Neuronal stem cell (in vitro differentiated cells): ENCODE data around the gene CCDC57.
A peak's percentile ranks its signal among the peaks of the same experiment; 100 is the strongest.

Source experiments
- DNase-seq: peaks from one replicate; pipeline ENCODE4 v3.0.0-alpha.2; 2013; ENCODE audit warnings: low spot score
- H2AFZ ChIP-seq: one replicate; pipeline ENCODE4 v1.6.1; 2013; ENCODE audit warnings: mild to moderate bottlenecking, low read length, inconsistent platforms
- H2AK5ac ChIP-seq: 2 replicates; pipeline ENCODE4 v1.6.1; 2013; ENCODE audit warnings: low read depth, mild to moderate bottlenecking, inconsistent platforms, low read length, moderate library complexity, mixed read lengths
- H2BK120ac ChIP-seq: 2 replicates; pipeline ENCODE4 v1.6.1; 2013; ENCODE audit warnings: low read depth, mild to moderate bottlenecking, inconsistent platforms, low read length, moderate library complexity, mixed read lengths
- H2BK12ac ChIP-seq: one replicate; pipeline ENCODE4 v1.6.1; 2013; ENCODE audit warnings: low read length, inconsistent platforms
- H2BK15ac ChIP-seq: 2 replicates; pipeline ENCODE4 v1.6.1; 2013; ENCODE audit warnings: mild to moderate bottlenecking, low read length, inconsistent platforms, mixed read lengths
- H2BK5ac ChIP-seq: one replicate; pipeline ENCODE4 v1.6.1; 2013; ENCODE audit warnings: inconsistent platforms, mild to moderate bottlenecking, low read length, moderate library complexity
- H3K14ac ChIP-seq: one replicate; pipeline ENCODE4 v1.6.1; 2013; ENCODE audit warnings: low read length, inconsistent platforms
- H3K18ac ChIP-seq: 2 replicates; pipeline ENCODE4 v1.6.1; 2013; ENCODE audit warnings: low read length, inconsistent platforms
- H3K23ac ChIP-seq: 2 replicates; pipeline ENCODE4 v1.6.1; 2013; ENCODE audit warnings: low read depth, mild to moderate bottlenecking, mixed read lengths, low read length, inconsistent platforms; ENCODE audit not compliant: poor library complexity
- H3K27ac ChIP-seq: replicated peaks from 3 replicates; pipeline ENCODE4 v1.5.1; 2013; ENCODE audit warnings: low read length, inconsistent platforms
- H3K27me3 ChIP-seq, 3 experiments: 2 replicates each; pipeline ENCODE4 v1.6.1; 2013; ENCODE audit warnings: low read length in 3 of 3, mild to moderate bottlenecking in 2 of 3, inconsistent platforms in 1 of 3, low read depth in 1 of 3, mixed read lengths in 1 of 3, moderate library complexity in 1 of 3; ENCODE audit not compliant: control insufficient read depth in 3 of 3, insufficient read depth in 3 of 3
- H3K36me3 ChIP-seq, 2 donors: replicated peaks in 1 of 2; 2 replicates each; pipeline ENCODE4 v1.6.1; 2013; ENCODE audit warnings: low read length in 2 of 2; ENCODE audit not compliant: control insufficient read depth in 2 of 2, insufficient read depth in 2 of 2
- H3K4ac ChIP-seq: 2 replicates; pipeline ENCODE4 v1.6.1; 2013; ENCODE audit warnings: inconsistent platforms, mild to moderate bottlenecking, low read length, moderate library complexity
- H3K4me1 ChIP-seq, 2 donors: 1 replicate in 1 of 2; 2 replicates in 1 of 2; pipeline ENCODE4 v1.6.1; 2013; ENCODE audit warnings: low read length in 2 of 2, low read depth in 1 of 2; ENCODE audit not compliant: control insufficient read depth in 2 of 2, insufficient read depth in 1 of 2
- H3K4me2 ChIP-seq: one replicate; pipeline ENCODE4 v1.6.1; 2013; ENCODE audit warnings: mild to moderate bottlenecking, low read length, inconsistent platforms; ENCODE audit not compliant: insufficient read depth, poor library complexity, severe bottlenecking
- H3K4me3 ChIP-seq, 2 donors: 2 replicates each; pipeline ENCODE4 v1.5.1; 2013; ENCODE audit warnings: low read length in 2 of 2, mild to moderate bottlenecking in 2 of 2, inconsistent platforms in 1 of 2, moderate library complexity in 1 of 2
- H3K79me1 ChIP-seq: one replicate; pipeline ENCODE4 v1.6.1; 2013; ENCODE audit warnings: low read depth, mild to moderate bottlenecking, inconsistent platforms, low read length, moderate library complexity
- H3K9ac ChIP-seq: one replicate; pipeline ENCODE4 v1.6.1; 2013; ENCODE audit warnings: mild to moderate bottlenecking, low read depth, low read length, inconsistent platforms; ENCODE audit not compliant: poor library complexity
- H3K9me3 ChIP-seq, 2 donors: replicated peaks in 1 of 2; 2 replicates each; pipeline versions ENCODE3 to v1.6.1; 2013; ENCODE audit warnings: low read length in 2 of 2, mild to moderate bottlenecking in 2 of 2, inconsistent platforms in 1 of 2, low read depth in 1 of 2, mixed read lengths in 1 of 2, moderate library complexity in 1 of 2; ENCODE audit not compliant: control insufficient read depth in 2 of 2, insufficient read depth in 1 of 2
- H4K8ac ChIP-seq: one replicate; pipeline ENCODE4 v1.6.1; 2013; ENCODE audit warnings: low read depth, mild to moderate bottlenecking, inconsistent platforms, low read length, moderate library complexity
- H4K91ac ChIP-seq: one replicate; pipeline ENCODE4 v1.6.1; 2013; ENCODE audit warnings: low read length, low read depth, mild to moderate bottlenecking, inconsistent platforms; ENCODE audit not compliant: poor library complexity
- WGBS, 2 donors: extraction: QIAGEN DNeasy Blood & Tissue Kit; methylation state at CpG; one replicate each; pipeline ENCODE4 v1.1.7; 2013; ENCODE audit warnings: missing lambda C conversion rate in 2 of 2, mixed read lengths in 1 of 2; ENCODE audit not compliant: insufficient read length in 2 of 2, insufficient replicate concordance in 1 of 2; ENCODE audit errors: extremely low coverage in 2 of 2; 5-methylcytosine and 5-hydroxymethylcytosine counted together

The CCDC57 gene

DNA sequence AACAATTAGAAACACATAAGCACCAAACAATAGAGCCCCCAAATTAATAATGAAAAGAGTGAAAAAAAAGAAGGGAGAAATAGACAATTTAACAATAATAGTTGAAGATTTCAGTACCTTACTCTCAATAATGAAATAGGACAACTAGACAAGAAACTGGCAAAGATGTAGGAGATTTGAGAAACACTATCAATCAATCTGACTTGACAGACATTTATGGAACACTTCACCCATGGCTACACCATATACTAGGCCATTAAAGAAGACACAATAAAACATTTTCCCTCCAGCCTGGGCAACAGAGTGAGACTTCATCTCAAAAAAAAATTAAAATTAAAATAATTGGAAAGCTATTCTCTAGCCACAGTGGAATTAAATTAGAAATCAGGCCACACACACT lies 142.0 kb downstream of the CCDC57 start:
- Histone ChIP-seq H4K8ac (no peak overlapping the region), H3K23ac (no peak overlapping the region), H3K4me3 (no peak overlapping the region), H2BK12ac (no peak overlapping the region), H2AK5ac (no peak overlapping the region), H2BK5ac (no peak overlapping the region), H2AFZ (no peak overlapping the region), H4K91ac (no peak overlapping the region), H3K79me1 (no peaks in the 10 kb centered on the region), H3K36me3 (no peaks in the 10 kb centered on the region), H3K9me3 (no peaks in the 10 kb centered on the region), H3K18ac (no peak overlapping the region), H3K9ac (no peak overlapping the region), H3K4me1 (peaks cover 0 to 3% of the 10 kb centered on the region in 2 donors), H3K27ac (no peak overlapping the region), H3K14ac (no peak overlapping the region), H3K27me3 (no peaks in the 10 kb centered on the region), H2BK120ac (no peak overlapping the region), H3K4me2 (no peak overlapping the region), H2BK15ac (no peak overlapping the region), H3K4ac (no peak overlapping the region)
- DNase-seq: no peak

DNA sequence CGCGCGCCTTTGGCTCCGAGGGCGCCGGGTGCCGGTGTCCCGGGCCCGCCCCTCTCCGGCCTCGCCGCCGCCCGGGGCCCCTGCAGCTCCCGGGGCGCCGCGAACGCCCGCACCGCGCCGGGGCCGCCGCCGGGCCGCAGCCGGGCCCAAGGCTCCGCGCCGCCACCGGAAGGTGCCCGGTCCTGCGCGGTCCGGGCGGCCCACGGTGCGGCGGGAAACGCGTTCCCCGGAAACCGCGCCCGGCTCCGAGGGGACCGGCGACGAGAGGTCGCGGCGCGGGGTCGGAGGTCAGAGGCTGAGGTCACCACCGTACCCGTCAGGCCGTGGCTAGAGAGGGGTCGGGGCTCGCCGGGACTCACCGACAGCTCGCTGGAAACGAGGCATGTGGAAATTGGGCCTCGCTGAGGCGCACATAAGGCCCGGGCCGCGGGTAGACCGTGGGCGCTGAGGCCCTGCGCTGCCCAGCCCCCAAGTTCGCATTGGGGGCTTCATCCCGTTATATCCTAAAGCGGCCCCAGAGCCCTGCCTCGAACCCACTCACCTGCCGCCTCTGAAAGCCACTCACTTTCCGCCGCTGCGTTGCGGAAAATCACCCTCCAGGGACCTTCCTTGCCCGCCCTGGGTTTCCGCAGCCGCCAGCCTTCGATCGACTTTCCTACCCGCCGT lies 146.9 kb downstream of the CCDC57 start, which contains the start of gene DUS1L:
Gene DUS1L (minus strand): TSS at position 167 of the 666 bp plus-strand sequence. CDS start 745 bp downstream, outside the sequence.
- Histone ChIP-seq H2BK15ac (peak within 1 kb of the TSS; percentile 89), H2AK5ac (peak within 1 kb of the TSS; percentile 97), H3K4me1 (peaks cover 7 to 8% of the 10 kb centered on the region in 2 donors), H2BK12ac (peak within 1 kb of the TSS; percentile 10), H2BK120ac (peak within 1 kb of the TSS; percentile 81), H3K14ac (peak within 1 kb of the TSS; percentile 38), H3K27ac (no peak within 1 kb of the TSS), H3K4me3 (peak within 1 kb of the TSS; percentile 64 to 98), H3K23ac (peak within 1 kb of the TSS; percentile 80), H3K79me1 (peaks cover 10% of the 10 kb centered on the region), H4K91ac (no peak within 1 kb of the TSS), H3K9me3 (no peaks in the 10 kb centered on the region), H3K9ac (peak within 1 kb of the TSS; percentile 90), H3K27me3 (no peaks in the 10 kb centered on the region), H3K4me2 (peak within 1 kb of the TSS; percentile 97), H2AFZ (peak within 1 kb of the TSS; percentile 96), H4K8ac (peak within 1 kb of the TSS; percentile 92), H3K4ac (peak within 1 kb of the TSS; percentile 76), H2BK5ac (no peak within 1 kb of the TSS), H3K18ac (peak within 1 kb of the TSS; percentile 94), H3K36me3 (peaks cover 26 to 32% of the 10 kb centered on the region in 2 donors)
- peak; percentile 56 for DNase-seq
- WGBS, 2 donors: no CpG with 5 or more reads among the region's 88 CpGs

DNA sequence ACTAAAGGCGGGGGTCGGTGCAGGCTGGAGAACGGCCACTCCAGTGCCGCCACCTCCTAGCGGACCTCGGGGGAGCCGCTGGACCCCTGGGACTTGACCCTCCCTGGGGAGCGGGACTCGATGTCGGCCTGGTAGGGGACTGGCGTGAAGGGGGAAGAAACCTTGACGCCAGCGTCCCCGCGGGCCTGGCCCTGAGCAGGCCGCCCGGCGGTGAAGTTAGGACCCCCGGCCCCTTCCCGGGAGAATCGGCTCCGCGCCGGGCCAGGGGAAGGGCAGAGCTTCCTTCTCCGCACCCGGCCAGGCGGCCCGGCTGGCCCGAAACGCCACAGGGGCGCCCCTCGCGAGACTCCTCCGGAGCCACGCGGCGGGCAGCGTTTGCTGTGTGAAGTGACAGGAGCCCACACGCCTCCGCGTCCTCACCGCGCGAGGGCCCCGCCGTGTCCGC lies 147.4 kb downstream of the CCDC57 start:
- Histone ChIP-seq H3K36me3 (peaks cover 31 to 38% of the 10 kb centered on the region in 2 donors), H2AFZ (peak overlapping the region; percentile 73), H3K4me2 (peak overlapping the region; percentile 97), H2BK12ac (no peak overlapping the region), H2BK5ac (no peak overlapping the region), H3K4me3 (peak overlapping the region; percentile 64 to 98), H2BK120ac (no peak overlapping the region), H3K23ac (peak overlapping the region; percentile 73), H4K91ac (no peak overlapping the region), H2BK15ac (no peak overlapping the region), H3K18ac (peak overlapping the region; percentile 87), H3K4me1 (peaks cover 7 to 8% of the 10 kb centered on the region in 2 donors), H4K8ac (peak overlapping the region; percentile 65), H3K79me1 (peaks cover 10% of the 10 kb centered on the region), H3K9ac (peak overlapping the region; percentile 90), H3K27ac (no peak overlapping the region), H3K9me3 (no peaks in the 10 kb centered on the region), H3K27me3 (no peaks in the 10 kb centered on the region), H3K4ac (no peak overlapping the region), H2AK5ac (peak overlapping the region; percentile 97), H3K14ac (peak overlapping the region; percentile 38)
- no peak for DNase-seq
- WGBS, 2 donors: no CpG with 5 or more reads among the region's 47 CpGs

DNA sequence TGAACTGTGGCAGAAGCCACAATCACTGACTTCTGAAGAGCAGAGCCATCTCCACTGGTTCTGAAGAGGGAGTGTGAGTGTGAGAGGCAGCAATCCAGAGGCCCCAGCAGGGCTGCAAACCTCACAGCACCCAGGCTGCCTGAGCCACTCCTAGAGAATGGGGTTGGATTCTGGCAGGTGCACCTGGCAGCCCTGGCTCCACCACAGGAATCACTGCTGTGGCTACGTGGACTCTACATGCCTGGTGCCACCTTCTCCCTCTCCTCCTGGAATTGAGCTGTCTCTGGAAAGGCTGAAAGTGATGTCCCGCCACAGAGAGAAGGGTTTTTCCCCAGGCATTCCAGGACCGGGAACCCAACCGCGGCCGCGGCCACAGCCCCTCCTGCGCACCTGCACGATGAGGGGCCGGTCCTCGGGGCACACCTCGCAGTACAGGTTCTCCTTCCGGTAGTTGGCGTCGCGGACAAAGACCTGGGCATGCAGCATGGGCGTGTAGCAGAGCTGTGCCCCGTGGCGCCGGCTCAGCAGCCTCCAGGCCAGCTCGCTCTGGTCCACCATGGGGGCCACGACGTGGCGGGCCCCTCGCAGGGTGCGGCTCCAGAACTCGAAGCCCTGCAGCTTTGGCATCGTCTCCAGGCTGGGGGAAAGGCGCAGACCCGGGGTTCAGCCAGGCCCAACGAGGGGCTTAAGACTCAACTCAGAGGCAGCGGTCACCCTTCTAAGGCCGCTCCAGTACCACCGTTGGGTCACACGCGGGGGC lies 148.0 kb downstream of the CCDC57 start:
- H2BK5ac ChIP-seq: no peak overlapping the region
- WGBS, 2 donors: no CpG with 5 or more reads among the region's 36 CpGs
- H3K4ac ChIP-seq: no peak overlapping the region
- H3K36me3 ChIP-seq: peaks cover 31 to 44% of the 10 kb centered on the region in 2 donors
- peak overlapping the region; percentile 97 for H3K4me2 ChIP-seq
- H3K27me3 ChIP-seq: no peaks in the 10 kb centered on the region
- no peak overlapping the region for H3K27ac ChIP-seq
- H3K4me1 ChIP-seq: peaks cover 7 to 8% of the 10 kb centered on the region in 2 donors
- H3K23ac ChIP-seq: peak overlapping the region; percentile 73
- H4K91ac ChIP-seq: no peak overlapping the region
- DNase-seq: no peak
- no peak overlapping the region for H2BK15ac ChIP-seq
- H3K14ac ChIP-seq: peak overlapping the region; percentile 38
- no peak overlapping the region for H2AFZ ChIP-seq
- H3K9ac ChIP-seq: peak overlapping the region; percentile 90
- H4K8ac ChIP-seq: no peak overlapping the region
- peak overlapping the region; percentile 28 for H3K18ac ChIP-seq
- H3K79me1 ChIP-seq: peaks cover 10% of the 10 kb centered on the region
- no peaks in the 10 kb centered on the region for H3K9me3 ChIP-seq
- peak overlapping the region; percentile 10 for H2BK12ac ChIP-seq
- H2BK120ac ChIP-seq: no peak overlapping the region
- peak overlapping the region; percentile 97 for H2AK5ac ChIP-seq
- H3K4me3 ChIP-seq: peak overlapping the region; percentile 64 to 98
